Mesenchymal stem cell (in vitro differentiated cells and primary cell): ENCODE data around the gene AK2.

Experiments used
- DNase-seq: peaks from one replicate; pipeline ENCODE4 v3.0.0-alpha.2; 2013
- H2AFZ ChIP-seq: one replicate; pipeline ENCODE4 v1.6.1; 2013; ENCODE audit warnings: low read depth, mild to moderate bottlenecking, control low read depth, inconsistent platforms, low read length, moderate library complexity
- H2AK5ac ChIP-seq: 2 replicates; pipeline ENCODE4 v1.6.1; 2013; ENCODE audit warnings: low read length, moderate library complexity, mild to moderate bottlenecking, inconsistent platforms; ENCODE audit not compliant: severe bottlenecking
- H2BK120ac ChIP-seq: one replicate; pipeline ENCODE4 v1.6.1; 2013; ENCODE audit warnings: low read depth, mild to moderate bottlenecking, inconsistent platforms, low read length, moderate library complexity
- H2BK12ac ChIP-seq, 2 experiments: one replicate each; pipeline ENCODE4 v1.6.1; 2013; ENCODE audit warnings: inconsistent platforms in 2 of 2, low read length in 2 of 2, mild to moderate bottlenecking in 2 of 2, moderate library complexity in 2 of 2, control low read depth in 1 of 2
- H2BK15ac ChIP-seq: one replicate; pipeline ENCODE4 v1.6.1; 2013; ENCODE audit warnings: mild to moderate bottlenecking, low read depth, inconsistent platforms; ENCODE audit not compliant: poor library complexity, severe bottlenecking
- H2BK5ac ChIP-seq: 2 replicates; pipeline ENCODE4 v1.6.1; 2013; ENCODE audit warnings: low read depth, mild to moderate bottlenecking, low read length, control low read depth, inconsistent platforms; ENCODE audit not compliant: poor library complexity, severe bottlenecking
- H3K14ac ChIP-seq, 2 experiments: one replicate each; pipeline ENCODE4 v1.6.1; 2013; ENCODE audit warnings: inconsistent platforms in 2 of 2, low read length in 2 of 2, control low read depth in 1 of 2, mild to moderate bottlenecking in 1 of 2, moderate library complexity in 1 of 2
- H3K18ac ChIP-seq, 2 experiments: one replicate each; pipeline ENCODE4 v1.6.1; 2013; ENCODE audit warnings: inconsistent platforms in 2 of 2, low read length in 2 of 2, control low read depth in 1 of 2, low read depth in 1 of 2, mild to moderate bottlenecking in 1 of 2
- H3K23ac ChIP-seq, 2 experiments: one replicate each; pipeline ENCODE4 v1.6.1; 2013; ENCODE audit warnings: inconsistent platforms in 2 of 2, low read length in 2 of 2, mild to moderate bottlenecking in 2 of 2, moderate library complexity in 2 of 2, control low read depth in 1 of 2
- H3K27ac ChIP-seq: 2 replicates; pipeline ENCODE4 v1.5.1; 2013; ENCODE audit warnings: mild to moderate bottlenecking, moderate library complexity, low read length, control low read depth, inconsistent platforms; ENCODE audit not compliant: poor library complexity, severe bottlenecking
- H3K27me3 ChIP-seq, 2 experiments: 2 replicates each; pipeline versions ENCODE4 v1.6.1 to v1.7.0; 2013; ENCODE audit warnings: low read length in 2 of 2, mild to moderate bottlenecking in 2 of 2, moderate library complexity in 2 of 2, control low read depth in 1 of 2, inconsistent platforms in 1 of 2; ENCODE audit not compliant: control insufficient read depth in 1 of 2, insufficient read depth in 1 of 2
- H3K36me3 ChIP-seq, 2 experiments: 2 replicates each; pipeline versions ENCODE4 v1.6.1 to v1.7.0; 2013; ENCODE audit warnings: low read length in 2 of 2, control low read depth in 1 of 2, inconsistent platforms in 1 of 2, low read depth in 1 of 2, mild to moderate bottlenecking in 1 of 2; ENCODE audit not compliant: insufficient read depth in 2 of 2, control insufficient read depth in 1 of 2
- H3K4ac ChIP-seq, 2 experiments: one replicate each; pipeline ENCODE4 v1.6.1; 2013; ENCODE audit warnings: inconsistent platforms in 2 of 2, low read length in 2 of 2, mild to moderate bottlenecking in 2 of 2, moderate library complexity in 2 of 2, control low read depth in 1 of 2, low read depth in 1 of 2
- H3K4me1 ChIP-seq: 2 replicates; pipeline ENCODE4 v1.6.1; 2013; ENCODE audit warnings: low read depth, low read length, control low read depth; ENCODE audit not compliant: control insufficient read depth, insufficient read depth
- H3K4me2 ChIP-seq: 2 replicates; pipeline ENCODE4 v1.6.1; 2013; ENCODE audit warnings: low read length, mild to moderate bottlenecking, inconsistent platforms; ENCODE audit not compliant: poor library complexity, severe bottlenecking
- H3K4me3 ChIP-seq, 2 experiments: 2 replicates each; pipeline versions ENCODE4 v1.5.1 to v1.7.0; 2013; ENCODE audit warnings: low read length in 2 of 2, mild to moderate bottlenecking in 2 of 2, control low read depth in 1 of 2, low read depth in 1 of 2; ENCODE audit not compliant: insufficient read depth in 1 of 2
- H3K79me1 ChIP-seq: replicated peaks from 2 replicates; pipeline ENCODE4 v1.6.1; 2013; ENCODE audit warnings: mild to moderate bottlenecking, control low read depth, low read length, inconsistent platforms; ENCODE audit not compliant: poor library complexity, severe bottlenecking
- H3K9ac ChIP-seq: 2 replicates; pipeline ENCODE4 v1.7.0; 2013; ENCODE audit warnings: mild to moderate bottlenecking, low read length, moderate library complexity
- H3K9me3 ChIP-seq: 2 replicates; pipeline ENCODE4 v1.7.0; 2013; ENCODE audit warnings: mild to moderate bottlenecking, low read length; ENCODE audit not compliant: control insufficient read depth
- H4K8ac ChIP-seq: one replicate; pipeline ENCODE4 v1.6.1; 2013; ENCODE audit warnings: inconsistent platforms, mild to moderate bottlenecking, low read length, moderate library complexity
- H4K91ac ChIP-seq: one replicate; pipeline ENCODE4 v1.6.1; 2013; ENCODE audit warnings: mild to moderate bottlenecking, low read length, inconsistent platforms
- WGBS: methylation state at CpG from one replicate; pipeline ENCODE4 v1.1.7; 2013; ENCODE audit warnings: mixed read lengths; 5-methylcytosine and 5-hydroxymethylcytosine counted together

Gene AK2

DNA sequence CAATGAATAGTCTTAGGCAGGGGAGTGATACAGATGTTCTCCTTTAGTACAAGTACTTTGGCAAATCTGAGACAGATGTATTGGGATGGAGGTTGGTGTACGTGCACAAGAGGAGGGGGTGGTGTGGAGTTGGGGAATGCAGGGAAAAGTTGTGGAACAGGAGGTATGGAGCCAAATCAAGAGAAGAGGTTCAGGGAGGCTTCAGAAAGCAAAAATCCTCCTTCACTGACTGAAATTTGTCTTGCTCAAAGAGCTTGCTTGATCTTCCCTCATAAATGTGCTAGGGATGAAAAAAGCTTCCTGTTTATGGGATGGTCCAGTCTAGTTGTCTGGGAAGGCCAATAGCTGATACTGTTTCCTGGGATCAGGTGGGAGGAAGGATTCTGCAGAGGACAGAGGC is 77.9 kb downstream of the AK2 start:
- H3K18ac ChIP-seq, result no peak overlapping the region
- H3K23ac ChIP-seq, result no peak overlapping the region
- 100% methylated on average over 1 of the region's 1 CpG for WGBS
- peaks cover 0 to under 1% of the 10 kb centered on the region in 2 experiments for H3K36me3 ChIP-seq
- no peak overlapping the region for H2BK12ac ChIP-seq
- H3K4ac ChIP-seq, result no peak overlapping the region
- no peak overlapping the region for H3K14ac ChIP-seq
- no peaks in the 10 kb centered on the region for H3K9me3 ChIP-seq
- H3K27ac ChIP-seq, result no peak overlapping the region
- H2BK120ac ChIP-seq, result no peak overlapping the region
- H4K8ac ChIP-seq, result no peak overlapping the region
- H3K4me1 ChIP-seq, result peaks cover 13% of the 10 kb centered on the region
- no peak overlapping the region for H2BK15ac ChIP-seq
- no peak overlapping the region for H3K4me3 ChIP-seq
- H2BK5ac ChIP-seq, result no peak overlapping the region
- peaks cover 0 to 3% of the 10 kb centered on the region in 2 experiments for H3K27me3 ChIP-seq
- no peak overlapping the region for H2AFZ ChIP-seq
- no peak overlapping the region for H3K4me2 ChIP-seq
- no peak overlapping the region for H4K91ac ChIP-seq
- H3K9ac ChIP-seq, result no peak overlapping the region
- H3K79me1 ChIP-seq, result peaks cover 25% of the 10 kb centered on the region
- H2AK5ac ChIP-seq, result no peak overlapping the region
- no peak for DNase-seq
